CD4-positive, alpha-beta T cell treated with Interleukin-12 subunit alpha and Interleukin-12 subunit beta, for 1 hour (primary cell): ENCODE data around the gene ANKRD65.
A peak's percentile ranks its signal among the peaks of the same experiment; 100 is the strongest.
"Not testable (repeated sequence)": the region's sequence is repeated elsewhere in the genome, so short reads cannot be mapped to it uniquely, and the experiment has no call there.

Experiments
- DNase-seq: peaks from one replicate; pipeline ENCODE4 v3.0.0-alpha.2; 2020

The ANKRD65 gene

DNA sequence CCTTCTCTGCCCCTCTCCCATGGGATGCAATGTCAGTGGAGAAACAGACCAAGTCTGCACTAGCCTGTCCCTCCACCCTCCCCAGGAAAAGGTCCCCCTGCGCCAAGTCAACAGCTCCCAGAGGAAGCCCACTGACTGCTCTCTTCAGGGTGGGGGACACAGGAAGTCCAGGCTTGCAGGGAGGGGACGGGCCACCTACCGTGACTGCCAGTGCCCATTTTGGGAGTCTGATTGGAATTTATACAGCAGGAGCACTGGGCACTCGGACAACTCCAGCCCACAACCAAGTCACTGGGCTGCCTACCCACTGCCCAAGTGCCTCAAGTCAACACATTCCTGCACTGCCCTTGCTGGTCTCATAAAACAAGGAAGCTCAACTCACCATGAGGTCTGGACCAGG is 28.1 kb downstream of the ANKRD65 start:
- no peak for DNase-seq

DNA sequence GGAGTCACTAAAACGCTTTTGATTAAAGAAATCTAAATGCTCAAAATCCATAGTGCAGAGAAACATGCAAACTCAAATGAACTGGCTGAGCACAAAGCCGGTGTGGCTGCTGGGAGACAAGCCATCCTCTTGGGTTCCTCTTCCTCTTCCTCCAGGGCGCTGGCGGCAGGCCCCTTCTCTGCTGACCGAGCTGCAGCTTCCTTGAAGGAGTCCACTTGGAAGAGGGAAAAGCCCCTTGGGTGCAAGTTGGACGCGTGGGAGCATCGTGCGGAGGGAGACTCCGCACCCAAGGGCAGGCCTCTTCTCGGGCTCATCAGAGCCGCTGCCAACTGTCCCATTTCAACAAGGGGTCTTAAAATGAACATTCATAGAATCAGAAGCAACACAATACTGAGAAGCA is 29.9 kb downstream of the ANKRD65 start:
- no peak for DNase-seq

DNA sequence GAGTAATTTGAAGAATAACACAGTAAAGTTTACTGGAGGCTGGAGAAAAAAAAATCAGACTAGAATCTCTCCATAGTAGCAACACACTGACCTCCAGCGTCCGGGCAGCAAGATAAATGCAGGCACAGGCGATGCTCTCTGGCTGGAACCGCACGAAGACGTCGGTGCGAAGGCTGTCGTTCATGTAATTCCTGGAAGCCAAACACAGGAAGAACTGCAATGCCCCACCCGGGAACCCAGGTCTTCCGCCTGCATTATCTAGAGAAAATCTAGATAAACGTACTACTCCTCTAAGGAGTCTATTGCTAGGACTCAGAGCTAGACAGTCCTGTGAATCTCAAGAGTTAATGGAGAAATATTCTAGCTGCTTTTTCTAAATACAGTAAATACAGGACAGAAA is 30.4 kb downstream of the ANKRD65 start:
- no peak for DNase-seq

DNA sequence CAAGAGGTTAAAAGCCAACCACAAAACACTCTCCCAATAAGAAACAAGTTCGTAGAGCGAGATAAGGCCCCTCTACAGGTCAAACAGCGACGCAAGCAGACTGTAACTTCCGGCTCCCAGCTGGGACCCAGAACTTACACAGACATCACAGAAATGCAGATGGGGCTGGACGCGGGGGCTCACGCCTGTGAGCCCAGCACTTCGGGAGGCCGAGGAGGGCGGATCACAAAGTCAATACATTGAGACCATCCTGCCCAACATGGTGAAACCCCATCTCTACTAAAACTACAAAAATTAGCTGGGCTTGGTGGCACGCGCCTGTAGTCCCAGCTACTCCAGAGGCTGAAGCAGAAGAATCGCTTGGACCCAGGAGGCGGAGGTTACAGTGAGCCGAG is 33.0 kb downstream of the ANKRD65 start:
- no peak for DNase-seq

DNA sequence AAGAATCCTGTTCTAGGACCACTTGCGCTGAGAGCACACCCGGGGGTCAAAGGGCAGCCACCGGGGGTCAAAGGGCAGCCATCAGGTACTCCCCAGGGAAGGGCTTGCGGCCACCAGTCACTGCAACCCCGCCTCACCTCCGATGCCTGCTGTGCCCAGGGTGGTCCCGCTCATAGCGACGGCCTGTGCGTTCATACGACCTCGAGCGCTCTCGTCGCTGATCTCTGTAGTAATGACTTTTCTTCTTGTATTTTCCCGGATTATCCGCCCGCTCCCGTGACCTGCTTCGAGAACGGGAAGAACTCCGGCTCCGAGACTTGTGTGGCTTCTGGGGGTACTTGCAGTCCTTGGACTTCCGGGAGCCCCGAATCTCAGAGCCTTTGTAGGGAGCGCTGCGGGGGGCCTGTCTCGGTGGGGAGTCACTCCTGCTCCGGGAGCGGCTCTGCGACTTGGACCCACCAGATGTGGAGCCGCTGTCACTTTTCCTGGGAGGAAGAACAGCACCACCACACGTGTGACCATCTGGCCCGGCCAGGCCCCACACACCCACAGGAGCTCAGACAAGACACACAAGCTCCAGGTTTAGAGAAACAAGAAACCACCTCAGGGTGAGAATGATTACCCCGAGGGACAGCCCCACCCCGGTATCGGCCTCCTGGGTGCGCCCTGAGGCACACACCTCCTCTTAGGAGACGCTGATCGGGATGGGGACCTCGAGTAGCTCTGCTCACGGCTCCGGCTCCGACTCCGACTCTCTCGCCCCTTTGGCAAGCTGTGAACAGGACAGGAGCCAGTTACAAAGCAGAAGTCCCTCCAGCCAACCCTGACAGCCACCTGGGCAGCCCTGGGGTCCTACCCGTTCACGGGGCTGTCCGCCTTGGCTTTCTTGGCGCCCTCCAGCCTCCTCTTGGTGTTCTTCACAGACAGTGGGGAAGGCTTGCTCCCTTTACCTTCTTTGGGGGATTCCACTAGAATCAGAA is 33.7 kb downstream of the ANKRD65 start:
- no peak for DNase-seq

DNA sequence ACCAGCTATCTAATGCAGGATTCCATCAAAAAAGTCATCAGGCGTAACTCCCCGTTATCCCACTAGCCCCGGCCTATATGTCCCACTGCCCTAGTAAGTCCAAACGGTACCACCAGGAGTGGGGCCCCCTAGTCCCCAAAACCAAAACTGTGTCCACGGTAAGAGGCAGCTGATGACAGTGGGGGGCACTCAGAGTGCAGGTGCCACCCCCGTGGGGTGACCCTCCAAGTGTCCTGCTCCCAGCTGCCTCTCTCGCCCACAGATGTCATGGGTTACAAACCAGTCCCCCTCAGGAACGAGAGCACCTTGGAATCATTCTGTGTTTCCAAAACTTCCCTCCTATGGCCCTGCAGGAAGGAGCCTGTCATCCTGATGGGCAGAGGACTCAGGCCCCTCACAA is 35.1 kb downstream of the ANKRD65 start:
- no peak for DNase-seq

DNA sequence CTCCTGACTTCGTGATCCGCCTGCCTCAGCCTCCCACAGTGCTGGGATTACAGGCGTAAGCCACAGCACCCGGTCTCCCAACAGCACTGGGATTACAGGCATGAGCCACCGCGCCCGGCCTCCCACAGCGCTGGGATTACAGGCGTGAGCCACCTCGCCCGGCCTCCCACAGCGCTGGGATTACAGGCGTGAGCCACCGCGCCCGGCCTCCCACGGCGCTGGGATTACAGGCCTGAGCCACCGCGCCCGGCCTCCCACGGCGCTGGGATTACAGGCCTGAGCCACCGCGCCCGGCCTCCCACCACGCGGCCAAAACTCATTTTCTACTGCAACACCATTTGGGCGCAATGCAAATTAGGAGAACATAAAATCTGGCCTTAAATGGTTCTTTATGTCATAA is 35.7 kb downstream of the ANKRD65 start:
- DNase-seq, result not testable (repeated sequence)

DNA sequence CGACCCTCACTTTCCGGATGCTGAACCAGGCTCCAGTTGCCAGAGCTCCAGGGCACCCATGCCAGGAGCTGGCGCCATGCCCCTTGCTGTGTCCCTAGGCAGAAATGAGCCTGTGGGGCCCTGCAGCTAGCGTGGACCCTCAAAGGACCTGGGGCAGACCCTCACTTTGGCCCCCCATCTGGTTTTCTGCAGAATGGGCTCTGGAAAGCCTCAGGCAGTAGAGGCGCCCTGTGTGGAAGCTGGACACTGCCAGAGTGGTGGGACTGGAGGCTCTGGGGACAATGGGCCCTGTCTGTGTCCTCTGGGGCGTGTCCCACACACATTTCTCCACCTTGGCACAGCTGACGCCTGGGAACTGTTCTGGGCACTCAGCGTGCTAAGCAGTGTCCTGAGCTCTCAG is 39.8 kb downstream of the ANKRD65 start:
- no peak for DNase-seq

DNA sequence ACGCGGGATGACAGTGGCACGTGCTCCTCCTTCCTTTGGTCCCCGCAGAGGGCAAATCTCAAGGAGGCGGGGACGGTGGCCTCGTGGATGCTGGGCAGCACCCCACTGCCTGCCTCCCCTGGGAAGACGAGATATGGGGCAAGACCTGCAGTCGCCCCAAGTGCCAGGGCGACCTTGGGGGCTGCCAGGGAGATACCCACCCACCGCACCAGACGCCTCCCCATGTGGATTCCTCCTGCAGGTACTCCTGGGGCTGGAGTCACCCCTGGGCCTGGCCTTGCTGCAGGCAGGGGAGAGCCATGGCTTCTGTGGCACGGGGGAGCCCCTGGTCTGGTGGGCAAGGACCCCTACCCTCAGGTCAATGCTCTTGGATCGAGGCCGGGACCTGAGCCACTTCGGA is 40.2 kb downstream of the ANKRD65 start:
- DNase-seq, result no peak

DNA sequence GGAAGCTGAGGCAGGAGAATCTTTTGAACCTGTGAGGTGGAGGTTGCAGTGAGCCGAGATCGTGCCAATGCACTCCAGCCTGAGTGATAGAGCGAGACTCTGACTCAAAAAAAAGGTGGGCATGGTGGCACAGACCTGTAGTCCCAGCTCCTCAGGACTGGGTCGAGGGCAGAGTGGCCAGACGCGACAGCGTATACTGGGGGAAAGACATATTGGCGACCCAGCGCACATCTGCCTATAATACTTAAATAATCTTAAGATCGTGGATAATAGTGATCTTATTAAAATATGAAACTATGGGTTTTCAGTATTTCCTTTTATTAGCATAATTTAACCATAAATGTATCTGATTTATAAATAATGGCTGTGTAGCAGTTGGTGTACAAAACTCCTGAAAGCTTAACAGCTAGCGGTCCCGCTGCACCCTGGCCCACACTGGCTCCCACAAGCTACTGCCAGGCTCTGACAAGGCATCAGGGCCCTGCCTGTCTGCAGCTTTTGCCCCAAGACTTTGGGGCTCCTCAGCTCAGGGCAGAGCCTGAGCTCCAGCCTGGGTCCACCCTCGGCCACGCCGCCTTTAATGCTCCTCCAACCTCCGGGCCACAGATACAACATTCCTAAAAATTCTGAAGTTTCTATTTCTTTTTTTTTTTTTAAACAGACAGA is 43.4 kb downstream of the ANKRD65 start:
- no peak for DNase-seq

DNA sequence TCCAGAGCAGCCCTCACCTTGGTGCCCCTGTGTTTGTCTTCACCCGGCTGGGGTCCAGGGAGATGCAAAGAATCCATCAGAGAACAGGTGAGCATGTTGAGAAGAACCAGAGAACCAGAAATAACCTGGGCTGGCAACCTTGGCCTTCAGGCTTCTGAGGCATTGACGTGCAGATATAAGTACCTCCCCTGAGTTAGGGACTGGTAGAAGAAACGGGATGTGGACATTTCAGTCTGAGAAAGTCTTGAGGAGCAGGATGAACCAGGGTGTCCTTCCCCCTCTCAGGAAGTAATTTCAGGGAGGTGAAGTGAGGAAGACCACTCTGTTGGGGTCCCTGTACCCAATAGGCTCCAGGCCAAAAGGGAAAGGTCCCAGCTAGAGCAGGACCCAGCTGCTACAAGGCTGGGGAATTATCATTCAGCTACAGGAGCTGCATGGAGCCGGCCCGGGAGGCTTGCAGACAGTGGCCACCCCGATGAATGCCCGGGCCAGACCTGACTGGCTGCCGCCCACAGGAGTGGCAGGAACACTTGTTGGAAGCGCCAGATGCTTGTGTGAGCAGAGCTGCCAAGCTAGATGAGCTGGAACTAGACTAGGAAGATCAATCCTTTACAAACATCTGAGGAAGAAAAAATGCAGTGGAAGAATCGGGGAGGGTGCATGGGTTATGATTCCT is 44.4 kb downstream of the ANKRD65 start:
- no peak for DNase-seq

DNA sequence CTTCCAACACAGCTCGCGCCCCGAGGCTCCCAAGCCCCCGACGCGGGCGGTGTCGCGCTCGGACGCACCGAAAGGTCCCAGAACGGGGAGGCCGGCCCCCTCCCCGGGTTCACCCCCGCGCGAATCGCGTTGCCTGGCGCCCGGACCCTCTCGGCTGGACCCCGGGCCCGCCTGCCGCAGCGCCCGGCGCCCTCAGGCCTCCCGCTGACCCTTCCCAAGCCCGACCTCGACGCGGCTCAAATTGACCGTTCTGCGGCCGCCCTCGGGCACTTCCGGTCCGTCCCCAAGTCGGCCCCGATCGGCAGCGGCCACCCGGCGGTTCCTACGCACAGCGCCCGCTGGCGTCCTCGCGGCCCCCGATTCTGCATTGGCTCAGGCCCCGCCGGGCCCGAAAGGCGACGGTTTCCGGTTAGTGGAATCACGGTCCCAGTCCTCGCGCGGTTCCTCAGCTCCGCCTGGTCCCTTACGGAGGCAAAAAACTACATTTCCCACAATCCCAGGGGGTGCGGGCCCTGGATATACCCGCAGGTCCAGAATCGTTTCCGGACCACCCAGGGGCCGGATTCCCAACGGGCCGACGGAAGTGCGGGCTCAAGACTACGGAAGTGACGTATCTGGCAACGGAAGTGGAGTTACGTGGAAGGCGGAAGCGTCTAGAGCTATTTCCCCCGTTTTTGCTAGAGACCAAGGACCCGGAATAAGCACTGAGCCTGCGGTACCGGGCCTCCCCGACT is 46.0 kb downstream of the ANKRD65 start, which contains the start of gene AURKAIP1:
Gene AURKAIP1 (minus strand): TSS at position 279 of the 734 bp plus-strand sequence. CDS start 451 bp downstream, outside the sequence.
- DNase-seq, result peak; percentile 99

DNA sequence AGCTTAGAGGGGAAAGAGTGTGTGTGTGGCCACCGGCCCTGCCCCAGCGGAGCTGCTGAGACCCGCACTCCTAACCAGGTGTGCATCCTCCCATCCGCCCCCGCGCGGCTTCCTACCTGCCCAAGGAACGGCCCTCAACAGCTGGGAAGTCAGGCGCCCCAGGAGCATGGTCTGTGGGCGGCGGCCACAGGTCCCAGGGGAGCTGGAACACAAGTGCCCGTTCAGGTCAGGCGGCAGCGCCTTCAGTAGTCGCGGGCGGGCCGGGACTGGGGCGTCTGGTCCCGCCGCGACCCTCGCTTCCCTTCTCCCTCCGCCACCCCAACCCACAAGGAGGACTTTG is 46.5 kb downstream of the ANKRD65 start:
- DNase-seq, result no peak

DNA sequence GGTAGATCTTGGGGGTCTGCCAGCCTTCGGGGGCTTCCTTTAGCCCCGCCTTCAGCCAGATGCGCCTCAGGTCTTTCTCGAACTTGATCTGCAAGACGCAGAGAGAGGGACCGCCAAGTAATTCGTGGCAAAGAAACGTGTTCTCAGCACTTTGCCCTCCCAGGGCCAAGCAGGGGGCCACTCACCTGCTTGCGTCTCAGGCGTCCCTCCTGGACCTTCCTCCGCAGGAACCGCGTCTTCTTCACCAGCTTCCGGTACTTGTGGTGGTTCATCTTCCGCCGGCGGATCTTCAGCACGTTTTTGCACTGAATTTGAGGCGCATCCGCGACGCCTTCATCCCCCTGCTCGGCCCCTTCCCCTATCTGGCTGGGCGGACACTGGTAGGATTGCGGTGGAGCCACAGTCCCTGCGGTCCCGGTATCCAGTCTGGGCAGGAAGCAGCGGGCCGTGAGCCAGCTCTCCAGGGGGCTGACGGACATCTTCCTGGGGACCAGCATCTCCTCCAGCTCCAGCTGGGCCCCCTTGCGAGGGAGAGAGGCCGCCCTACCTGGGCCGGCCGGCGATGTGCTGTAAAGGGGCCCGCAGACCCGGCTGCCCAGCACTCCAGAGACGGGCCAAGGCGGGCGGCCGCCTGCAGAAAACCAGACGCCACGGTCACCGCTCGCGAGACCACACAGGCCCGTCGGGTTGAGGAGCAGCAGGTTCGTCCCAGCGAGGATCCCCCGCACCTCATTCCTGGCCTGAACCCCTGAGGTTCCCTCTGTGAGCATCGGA is 47.1 kb downstream of the ANKRD65 start:
- DNase-seq, result no peak

DNA sequence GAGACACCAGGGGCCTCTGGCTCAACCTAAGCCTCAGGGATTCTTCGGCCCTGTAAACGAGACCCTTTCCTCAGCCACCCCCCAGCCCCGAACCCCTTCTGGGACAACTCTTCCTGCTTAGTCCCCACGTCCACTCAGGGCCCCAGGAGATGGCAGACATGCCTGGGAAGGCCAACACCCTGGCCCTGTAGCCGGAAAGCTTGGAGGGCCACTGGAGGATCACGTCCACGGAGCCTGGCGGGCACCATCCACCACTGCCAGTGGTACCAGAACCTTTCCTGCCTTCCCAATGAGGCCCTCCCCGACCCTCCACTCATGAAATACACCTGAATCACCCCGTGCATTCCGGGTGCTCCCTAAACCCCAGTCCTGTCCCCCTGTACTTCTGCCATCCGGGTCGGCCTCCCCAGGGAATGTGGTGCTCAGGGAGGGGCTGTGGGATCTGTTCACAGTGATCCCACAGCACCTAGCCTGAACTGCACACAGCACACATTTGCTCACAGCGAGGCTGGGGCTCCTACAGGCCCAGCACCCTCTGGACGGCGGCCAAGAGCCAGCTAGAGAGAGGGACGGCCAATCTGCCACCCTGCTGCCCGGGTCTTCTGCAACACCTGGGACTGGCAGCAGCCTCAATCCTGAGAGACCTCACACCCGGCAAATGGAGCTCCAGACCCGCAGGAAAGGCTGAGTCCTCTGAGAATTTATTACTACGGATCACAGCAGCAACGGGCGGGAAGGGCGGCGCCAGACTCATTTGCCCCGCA is 47.8 kb downstream of the ANKRD65 start:
- no peak for DNase-seq

DNA sequence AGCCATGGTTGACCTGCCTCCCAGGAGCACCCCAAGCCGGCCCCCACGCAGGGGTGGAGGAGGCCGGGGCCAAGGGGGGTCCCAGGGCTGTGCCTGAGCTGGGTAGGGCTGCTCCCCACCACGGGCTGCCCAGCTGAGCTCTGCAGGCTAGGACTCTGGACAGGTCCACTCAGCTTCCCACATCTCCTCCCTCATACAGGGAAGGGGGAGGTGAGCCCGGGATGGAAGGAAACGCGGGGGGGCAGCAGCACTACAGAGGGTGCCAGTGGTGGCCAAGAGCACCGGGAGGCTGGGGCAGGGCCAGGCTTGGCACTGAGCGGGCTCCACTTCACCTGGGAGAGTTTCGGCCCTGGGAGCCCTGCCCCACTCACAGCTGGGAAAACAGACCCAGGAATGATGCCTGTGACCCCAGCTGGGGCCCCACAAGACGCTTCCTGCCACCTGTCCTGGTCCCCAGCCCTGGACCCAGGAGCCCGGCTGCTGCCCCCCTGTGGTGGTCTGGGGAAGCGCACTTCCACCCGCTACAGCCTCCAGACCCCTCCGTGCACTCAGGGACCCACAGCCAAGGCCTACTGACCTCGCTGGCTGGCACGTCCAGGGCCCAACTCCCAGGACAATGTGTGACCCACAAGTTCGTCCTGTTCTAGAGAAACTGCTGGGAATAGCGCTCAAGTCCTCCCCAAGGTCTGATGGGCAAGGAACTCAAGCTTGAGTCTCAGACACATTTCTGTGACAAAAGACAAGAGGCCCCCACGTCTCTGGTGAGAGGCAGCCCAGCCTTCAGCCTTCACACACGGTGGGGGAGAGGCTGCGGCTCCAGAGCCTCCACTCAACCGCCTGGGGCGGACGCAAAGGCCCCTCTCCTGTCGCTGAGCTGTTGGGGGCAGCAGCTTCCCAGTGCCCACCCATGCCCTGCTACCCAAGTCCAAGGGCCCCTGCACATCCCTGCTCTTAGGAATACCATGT is 49.0 kb downstream of the ANKRD65 start:
- peak; percentile 79 for DNase-seq

DNA sequence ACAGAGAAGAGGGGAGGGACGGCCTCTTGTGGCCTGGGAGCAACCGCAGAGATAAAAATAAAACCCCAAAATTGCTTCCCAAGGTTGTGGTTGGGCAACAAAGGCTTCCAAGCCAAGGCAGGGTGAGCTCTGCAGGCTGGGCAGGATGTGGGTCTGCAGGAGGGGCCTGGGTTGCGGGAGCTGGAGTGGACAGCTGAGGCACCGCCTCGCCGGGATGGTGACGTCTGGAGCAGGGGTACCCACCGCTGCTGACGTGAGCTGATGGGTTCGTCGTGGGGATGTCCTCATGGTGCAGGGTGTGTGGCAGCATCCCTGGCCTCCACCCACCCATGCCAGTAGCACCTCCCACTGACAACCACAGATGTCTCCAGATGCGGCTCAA is 49.7 kb downstream of the ANKRD65 start:
- DNase-seq, result peak; percentile 86

DNA sequence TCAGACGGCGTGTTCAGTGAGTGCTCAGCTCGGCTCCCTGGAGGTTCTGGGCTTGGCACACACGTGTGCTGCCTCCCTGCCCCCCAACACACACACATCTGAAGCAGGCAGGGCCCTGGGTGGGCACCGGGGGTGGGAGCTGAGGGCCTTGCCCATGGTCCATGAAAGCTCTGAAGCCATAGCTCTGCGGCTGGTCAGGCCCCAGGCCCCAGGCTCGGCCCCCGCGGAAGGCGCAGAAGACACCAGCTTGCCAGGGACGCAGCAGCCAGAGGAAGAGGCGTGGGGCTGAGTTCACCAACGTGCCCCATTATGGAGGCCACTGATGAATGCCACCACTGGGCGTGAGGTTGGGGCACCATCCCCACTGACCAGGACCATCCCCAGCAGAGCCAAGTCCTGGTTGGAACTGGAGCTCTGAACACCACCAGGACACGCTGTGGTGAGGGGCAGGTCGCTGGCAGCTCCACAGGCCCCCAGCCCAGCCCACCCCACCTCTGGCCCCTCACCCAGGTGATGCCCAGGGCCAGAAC is 50.2 kb downstream of the ANKRD65 start:
- DNase-seq, result no peak

DNA sequence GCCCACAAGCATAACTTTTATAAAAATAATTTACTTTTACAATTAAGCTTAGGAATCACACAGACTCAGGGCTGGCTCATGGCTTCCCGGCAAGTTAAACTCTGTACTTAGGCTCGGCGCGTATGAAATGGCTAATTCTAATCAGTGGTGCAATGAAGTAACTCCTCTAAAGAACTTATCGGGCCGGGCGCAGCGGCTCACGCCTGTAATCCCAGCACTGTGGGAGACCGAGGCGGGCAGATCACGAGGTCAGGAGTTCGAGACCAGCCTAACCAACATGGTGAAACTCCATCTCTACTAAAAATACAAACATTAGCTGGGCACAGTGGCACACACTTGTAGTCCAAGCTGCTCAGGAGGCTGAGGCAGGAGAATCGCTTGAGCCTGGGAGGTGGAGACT is 51.0 kb downstream of the ANKRD65 start:
- DNase-seq, result not testable (repeated sequence)
